ENCODE results near the gene NDRG4.

GRCh38 chr16:58500430-58501241 is 693 bp downstream of the NDRG4 start:
- TF ChIP-seq CTCF (IDR thresholded peaks at IDR 0.05) (no peak), POLR2AphosphoS5 (IDR thresholded peaks at IDR 0.05) (no peak), POLR2A (IDR thresholded peaks at IDR 0.05) (no peak)

Data from stomach (tissue), 4 donors.